H1 (cell line): Measurements from ENCODE around the gene CASZ1. TPM values are rescaled to one million over a fixed set of nuclear protein-coding genes. Genes with fewer than 3 reads are reported as not detected.

Experiments used
- CHD1 ChIP-seq: IDR thresholded peaks from 2 replicates; pipeline ENCODE4 v1.6.1; 2012; ENCODE audit warnings: low read depth, low read length, improper control_type of control experiment
- CHD7 ChIP-seq: fragments of 300-600 bp; sonication (generic); IDR thresholded peaks from 2 replicates; pipeline ENCODE4 v1.7.1; 2012; ENCODE audit warnings: low read length, moderate library complexity, mild to moderate bottlenecking, inconsistent platforms; ENCODE audit not compliant: insufficient replicate concordance
- EP300 ChIP-seq, 2 experiments: IDR thresholded peaks; 1 replicate in 1 of 2; 2 replicates in 1 of 2; pipeline ENCODE4 v1.6.1; 2011 to 2012; ENCODE audit warnings: low read depth in 2 of 2, low read length in 2 of 2, mild to moderate bottlenecking in 2 of 2, borderline replicate concordance in 1 of 2, inconsistent platforms in 1 of 2, moderate library complexity in 1 of 2
- HDAC6 ChIP-seq: IDR thresholded peaks from one replicate; pipeline ENCODE4 v1.7.1; 2012; ENCODE audit warnings: low read depth, mild to moderate bottlenecking, inconsistent platforms, low read length, moderate library complexity
- SUZ12 ChIP-seq: fragments of 200-600 bp; sonication (generic); IDR thresholded peaks from 2 replicates; pipeline ENCODE4 v1.6.1; 2012; ENCODE audit warnings: mild to moderate bottlenecking, inconsistent platforms, low read length, moderate library complexity, mixed read lengths
- TEAD4 ChIP-seq: IDR thresholded peaks from 2 replicates; pipeline ENCODE4 v1.6.1; 2012; ENCODE audit warnings: low read depth, low read length, inconsistent platforms, mixed read lengths
- polyA plus RNA-seq, 7 experiments: library from polyadenylated mRNA; depleted of rRNA in 3 of 7; stranded (reverse) in 5 of 7; unstranded in 2 of 7; fragments of >200 nt in 5 of 7; fragments of 200-250 nt in 2 of 7; gene quantifications; 1 replicate in 5 of 7; 2 replicates in 1 of 7; 4 replicates in 1 of 7; pipeline versions ENCODE4 v1.2.1 to v1.2.3, GENCODE V29; 2011 to 2013; ENCODE audit warnings: missing spikeins in 2 of 7, mixed read lengths in 2 of 7
- total RNA-seq: library from RNA; stranded (reverse); fragmentation: NEBNext Ultra II Directional; extraction: Animal tissue kit (Norgen Biotek cat#: 25700); gene quantifications from 2 replicates; pipeline ENCODE4 v1.2.1, GENCODE V29; 2021

The CASZ1 gene
- total and polyA plus RNA-seq, 2 of the 8 experiments (the other 6 are each of a cell fraction or from before 2014, with no cell fraction given) = 4.4 to 7.7 TPM

- no peak for TF ChIP-seq CHD1
- TF ChIP-seq HDAC6 = no peak
- no peak for TF ChIP-seq TEAD4
- no peak for TF ChIP-seq SUZ12
- no peak for TF ChIP-seq EP300 (IDR thresholded peaks at IDR 0.05; ENCODE audit: borderline replicate concordance in 1 of 2, low read depth in 2 of 2, low read length in 2 of 2)
- no peak for TF ChIP-seq CHD7
- TF ChIP-seq, all 59 proteins: peak for 0
These were observed 51.7 kb downstream of the CASZ1 start (continued) for GRCh38 chr1:10744654-10745238.
